NK-92 (cell line): ENCODE data around the gene SOX2.

ENCODE experiments used
- DNase-seq: peaks from one replicate; lab custom pipeline; 2025; ENCODE audit not compliant: unreplicated experiment; lab: John Stamatoyannopoulos, UW

SOX2 gene

DNA sequence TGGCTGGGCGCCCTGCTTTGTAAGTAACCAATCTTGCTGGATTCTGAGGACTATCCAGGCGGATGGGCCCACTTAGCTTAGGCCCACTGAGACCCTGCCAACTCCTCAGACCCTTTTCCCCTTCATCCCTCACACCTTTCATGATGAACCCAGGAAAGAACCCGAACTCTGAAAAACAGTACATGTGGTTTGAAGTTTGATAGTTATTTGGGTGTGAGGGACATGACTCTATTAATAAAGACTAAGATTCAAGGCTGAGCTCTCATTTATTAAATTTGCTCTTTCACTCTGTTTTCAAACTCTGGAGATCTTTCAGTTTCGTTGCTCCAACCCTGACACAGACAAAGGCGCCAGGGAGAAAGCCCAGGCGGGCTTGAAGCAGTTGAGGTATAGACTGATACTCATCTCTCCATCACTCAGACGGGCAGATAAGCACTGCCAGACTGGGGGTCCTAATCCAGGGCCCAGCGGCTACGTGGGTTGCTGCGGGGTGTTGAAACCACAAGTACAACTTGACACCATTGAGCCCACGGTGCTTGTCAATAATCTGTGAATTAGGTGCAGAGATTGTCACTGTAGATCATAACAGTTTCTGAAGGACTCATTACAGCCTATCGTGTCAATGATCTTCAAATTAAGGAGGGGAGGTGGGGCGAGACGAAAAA is 7.2 kb upstream of the SOX2 start:
- DNase-seq, result no peak

DNA sequence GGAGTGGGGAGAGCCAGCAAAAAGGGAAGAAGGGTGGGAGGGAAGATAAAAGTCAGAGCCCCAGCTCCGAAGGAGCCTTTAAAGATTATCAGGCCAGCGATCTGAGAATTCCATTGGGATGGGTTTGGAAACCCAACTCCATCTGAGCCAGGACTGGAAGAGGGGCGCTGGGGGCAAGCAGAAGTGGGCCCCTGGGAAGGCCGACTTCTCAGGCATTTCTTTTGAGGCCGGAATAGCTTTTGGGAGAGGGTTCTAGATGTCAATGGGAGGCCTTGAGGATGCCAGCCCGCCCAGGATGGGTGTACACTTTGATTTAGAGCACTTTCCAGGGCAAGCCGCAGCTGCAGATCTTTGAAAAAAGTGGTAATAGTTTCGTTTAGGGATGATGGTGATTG is 6.6 kb upstream of the SOX2 start:
- DNase-seq, result no peak

DNA sequence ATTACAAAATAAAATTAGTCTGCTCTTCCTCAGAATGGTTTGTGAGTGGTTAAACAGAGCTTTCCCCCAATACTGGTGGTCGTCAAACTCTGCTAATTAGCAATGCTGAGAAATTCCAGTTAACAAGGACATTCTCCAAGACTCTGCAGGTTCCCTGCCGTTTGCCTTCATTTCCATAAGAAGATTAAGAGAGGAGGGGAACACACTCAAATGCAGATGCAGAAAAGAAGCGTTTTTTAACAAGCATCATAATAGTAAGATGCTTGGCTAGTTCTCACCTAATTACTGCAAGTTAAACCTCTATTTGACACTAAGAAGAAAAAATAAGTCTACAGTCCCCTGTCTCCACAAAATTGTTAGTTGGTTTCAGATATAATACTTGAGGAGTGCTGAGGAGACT is 3.7 kb upstream of the SOX2 start:
- no peak for DNase-seq

DNA sequence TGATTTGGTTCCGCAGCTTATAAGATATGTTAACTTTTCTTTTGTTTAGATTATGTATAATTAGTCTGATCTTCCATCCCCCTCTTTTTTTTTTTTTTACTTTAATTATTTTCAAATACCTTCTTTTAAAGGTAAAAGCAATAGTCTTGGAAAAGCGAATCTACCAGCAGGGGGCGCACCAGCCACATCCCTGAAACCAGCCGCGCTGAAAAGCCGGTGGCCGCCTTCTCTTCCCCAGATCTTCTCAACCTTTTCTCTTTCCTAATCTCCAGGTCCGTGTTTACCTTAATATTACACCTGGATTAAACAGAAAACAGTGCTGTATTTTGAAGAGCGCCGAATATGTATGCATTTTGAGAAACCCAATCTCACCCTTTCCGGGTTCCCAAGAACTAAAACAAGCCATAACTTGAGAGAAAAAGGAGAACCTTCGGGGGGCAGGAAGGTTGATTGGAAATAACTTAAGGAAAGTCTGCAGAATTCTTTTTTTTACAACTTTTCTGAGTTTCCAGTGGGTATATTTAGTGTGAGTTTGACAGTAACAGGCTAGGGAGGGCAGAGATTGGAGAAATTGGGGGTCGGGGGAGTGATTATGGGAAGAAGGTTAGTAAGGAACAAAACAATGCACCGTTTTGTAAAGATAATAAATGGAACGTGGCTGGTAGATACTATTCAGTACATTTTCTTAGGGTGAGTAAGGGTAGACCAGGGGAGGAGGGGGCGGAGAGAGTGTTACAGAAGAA is 2.0 kb upstream of the SOX2 start:
- no peak for DNase-seq

DNA sequence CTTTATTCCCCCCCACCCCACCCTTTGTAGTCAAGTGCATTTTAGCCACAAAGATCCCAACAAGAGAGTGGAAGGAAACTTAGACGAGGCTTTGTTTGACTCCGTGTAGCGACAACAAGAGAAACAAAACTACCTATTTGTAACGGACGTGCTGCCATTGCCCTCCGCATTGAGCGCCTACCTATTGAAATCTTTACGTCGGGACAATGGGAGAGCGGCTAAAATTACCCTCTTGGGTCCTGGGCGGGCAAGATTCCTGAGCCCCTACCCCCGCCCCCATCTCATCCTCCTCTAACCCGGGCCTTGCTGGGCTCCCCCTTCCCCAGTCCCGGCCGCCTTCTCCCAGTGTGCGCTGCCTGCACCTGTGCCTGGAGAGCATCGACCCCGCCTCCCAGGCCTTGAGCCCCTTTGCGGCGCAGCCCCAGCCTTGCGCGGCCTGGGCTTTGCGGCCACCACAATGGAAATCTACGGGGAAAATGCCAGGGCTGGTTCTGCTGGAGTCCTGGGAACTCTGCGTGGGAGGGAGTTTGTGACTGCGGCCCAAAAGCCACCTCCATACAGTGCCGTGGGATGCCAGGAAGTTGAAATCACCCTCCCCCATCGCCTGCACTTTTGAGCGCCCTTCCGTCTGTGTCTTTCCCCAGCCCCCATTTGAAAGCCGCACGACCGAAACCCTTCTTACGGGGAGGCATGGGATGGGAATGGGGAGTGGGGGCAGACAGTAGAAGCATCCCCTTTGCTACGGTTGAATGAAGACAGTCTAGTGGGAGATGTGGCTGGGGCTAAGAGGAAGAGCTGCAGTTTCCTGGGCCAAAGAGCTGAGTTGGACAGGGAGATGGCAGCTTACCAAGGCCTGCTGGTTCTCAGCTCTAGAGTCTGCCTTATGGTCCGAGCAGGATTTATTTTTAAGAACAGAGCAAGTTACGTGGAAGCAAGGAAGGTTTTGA is 1.1 kb upstream of the SOX2 start:
- DNase-seq, result no peak

DNA sequence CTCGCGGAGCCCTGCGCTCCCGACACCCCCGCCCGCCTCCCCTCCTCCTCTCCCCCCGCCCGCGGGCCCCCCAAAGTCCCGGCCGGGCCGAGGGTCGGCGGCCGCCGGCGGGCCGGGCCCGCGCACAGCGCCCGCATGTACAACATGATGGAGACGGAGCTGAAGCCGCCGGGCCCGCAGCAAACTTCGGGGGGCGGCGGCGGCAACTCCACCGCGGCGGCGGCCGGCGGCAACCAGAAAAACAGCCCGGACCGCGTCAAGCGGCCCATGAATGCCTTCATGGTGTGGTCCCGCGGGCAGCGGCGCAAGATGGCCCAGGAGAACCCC is 464 bp downstream of the SOX2 start:
- no peak for DNase-seq

GRCh38 chr3:181712553-181713279 is 991 bp downstream of the SOX2 start:
- no peak for DNase-seq

GRCh38 chr3:181713280-181713647 is 1.5 kb downstream of the SOX2 start:
- DNase-seq, result no peak

- no peak for DNase-seq
Measured at GRCh38 chr3:181713676-181714612, 2.2 kb downstream of the SOX2 start.

DNA sequence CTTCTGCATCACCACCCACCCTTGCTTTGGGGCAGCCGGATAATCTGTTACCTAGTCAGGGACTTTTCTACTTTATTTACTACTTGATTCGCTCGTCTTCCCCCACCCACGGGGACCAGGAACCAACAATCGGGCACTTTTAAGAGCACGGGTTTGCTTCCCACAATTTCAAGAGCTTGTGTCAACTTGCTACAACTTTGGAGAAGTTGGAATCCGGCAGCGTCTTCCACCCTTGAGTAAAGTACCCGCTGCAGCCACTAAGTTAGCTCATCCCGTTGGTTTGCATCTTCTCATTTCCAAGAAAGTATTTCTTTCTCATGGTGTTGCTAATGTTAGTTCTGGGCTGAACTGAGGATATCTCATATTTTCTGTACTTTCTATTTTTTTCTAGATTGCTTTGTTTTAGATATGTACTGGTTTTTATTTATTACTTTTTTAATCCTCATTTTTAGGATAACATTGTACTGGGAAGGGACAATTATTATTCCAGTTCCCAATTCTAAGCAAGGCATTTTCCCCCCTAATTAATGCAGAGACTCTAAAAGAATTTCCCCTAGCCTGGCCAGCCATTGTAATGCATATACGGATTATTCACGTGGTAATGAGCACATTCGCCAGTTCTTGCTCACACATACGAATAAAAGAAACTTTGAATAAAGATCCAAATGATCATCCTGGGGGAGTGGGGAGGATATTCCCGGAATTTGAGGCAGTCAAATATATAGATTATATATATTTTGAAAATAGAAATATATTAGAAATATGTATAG is 4.0 kb downstream of the SOX2 start:
- no peak for DNase-seq

- no peak for DNase-seq
Measured at GRCh38 chr3:181716966-181717365, 5.2 kb downstream of the SOX2 start.

DNA sequence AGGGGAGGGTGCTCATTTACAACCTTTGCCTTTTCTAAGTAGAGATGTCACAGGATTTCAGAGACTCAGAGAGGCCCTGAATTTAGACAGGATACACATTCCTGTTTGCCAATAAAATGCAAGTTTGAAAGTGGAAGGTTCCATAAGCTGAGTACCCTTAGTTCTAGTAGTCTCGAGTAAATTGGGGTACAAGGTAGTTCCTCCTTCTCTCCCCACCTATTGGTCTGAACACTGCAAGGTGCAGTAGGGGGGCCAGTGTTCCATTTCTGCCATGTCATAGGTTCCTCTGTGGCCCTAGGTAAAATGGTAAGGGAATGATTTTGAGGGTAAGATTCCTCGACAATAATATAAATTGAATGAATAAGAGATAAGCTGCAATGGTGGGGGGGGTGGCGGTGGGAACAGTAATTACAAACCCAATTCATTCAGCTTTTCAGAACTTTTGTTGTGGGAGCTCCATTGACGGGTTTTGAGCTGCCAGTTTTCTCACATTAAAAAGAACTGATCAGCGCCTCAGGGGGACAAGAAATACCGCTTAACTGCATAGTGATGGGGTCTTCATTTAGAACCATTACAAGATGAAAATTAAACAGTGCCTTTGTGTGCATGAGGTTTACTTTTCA is 5.9 kb downstream of the SOX2 start:
- DNase-seq, result no peak

- DNase-seq, result no peak
Measured at GRCh38 chr3:181718369-181718768, 6.6 kb downstream of the SOX2 start.

- no peak for DNase-seq
Measured at GRCh38 chr3:181718987-181719911, 7.5 kb downstream of the SOX2 start.

DNA sequence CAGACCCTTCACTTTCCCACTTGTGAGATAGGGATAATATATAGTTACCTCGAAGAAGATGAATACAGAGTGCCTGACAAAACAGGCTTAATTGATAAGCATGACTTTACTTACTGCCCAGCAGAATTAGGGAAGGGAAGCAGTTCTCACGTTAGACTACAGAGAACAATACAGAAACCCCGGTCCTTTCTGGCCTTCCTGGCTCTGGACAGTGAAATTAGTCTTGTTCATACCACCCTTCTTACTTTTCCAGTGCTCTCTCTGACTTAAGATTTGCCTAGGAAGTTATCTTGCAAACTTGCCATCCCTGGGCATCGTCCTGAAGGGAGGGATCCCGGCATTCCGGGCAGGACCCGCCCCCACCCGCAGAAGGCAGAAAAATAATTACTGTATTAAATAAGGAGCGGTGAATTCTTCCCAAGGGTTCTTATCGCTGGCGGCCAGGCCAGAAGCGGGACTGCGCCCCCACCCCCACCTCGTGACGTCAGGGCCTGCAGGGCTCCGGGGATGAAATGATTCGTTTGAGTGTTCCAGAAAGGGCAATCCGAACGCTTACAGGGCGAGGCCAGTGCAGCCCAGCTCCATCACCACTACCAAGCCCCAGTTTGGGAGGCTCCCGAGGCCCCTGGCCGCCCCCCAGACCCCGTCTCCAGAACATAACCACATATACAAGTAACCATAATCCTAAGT is 8.4 kb downstream of the SOX2 start:
- no peak for DNase-seq

DNA sequence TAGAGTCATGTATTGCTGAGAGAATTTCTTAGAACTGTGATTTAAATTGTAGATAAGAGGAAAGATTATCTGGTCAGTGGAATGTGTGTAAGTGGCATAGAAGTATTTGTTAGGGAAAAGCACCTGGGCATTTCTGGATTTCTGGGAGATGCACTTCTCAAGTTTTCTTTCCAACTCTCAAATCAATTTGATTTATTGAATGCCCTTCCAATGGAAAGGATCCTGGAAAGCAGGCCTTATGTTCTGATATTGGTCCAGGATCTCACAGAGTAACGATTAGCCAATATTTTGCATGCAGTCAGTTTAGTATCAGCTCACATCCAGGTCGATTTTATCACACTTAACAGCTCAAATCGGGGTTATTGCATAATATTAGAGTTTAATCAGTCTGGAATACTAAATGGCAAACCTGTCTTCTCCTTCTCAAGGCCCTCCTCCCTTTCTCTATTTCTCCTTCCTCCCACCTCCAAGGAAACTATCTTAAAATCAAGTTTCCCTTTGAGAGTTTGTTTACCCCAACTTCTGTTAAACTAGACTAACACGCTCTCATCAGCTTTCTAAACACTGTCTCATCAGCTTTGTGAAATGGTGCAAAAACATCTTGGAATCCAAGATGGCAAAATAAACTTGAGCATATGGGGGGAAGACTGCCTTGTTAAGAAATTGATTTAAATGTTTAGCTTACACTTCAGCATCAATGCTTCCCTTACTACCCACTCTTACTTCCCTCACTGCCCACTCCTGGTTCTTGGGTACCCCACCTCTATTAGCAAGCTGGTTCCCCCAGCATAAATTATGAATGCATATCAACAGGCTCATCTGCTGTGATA is 9.5 kb downstream of the SOX2 start:
- no peak for DNase-seq
